ENCODE data around the gene NUP188. TPM values are rescaled to one million over a fixed set of nuclear protein-coding genes. Genes with fewer than 3 reads are reported as not detected.

Gene NUP188
- total and polyA plus RNA-seq, 10 of the 15 experiments (the other 5 are each of a cell fraction or from before 2014, with no cell fraction given), result 1.4 to 73.7 (median 48.9) TPM

DNA sequence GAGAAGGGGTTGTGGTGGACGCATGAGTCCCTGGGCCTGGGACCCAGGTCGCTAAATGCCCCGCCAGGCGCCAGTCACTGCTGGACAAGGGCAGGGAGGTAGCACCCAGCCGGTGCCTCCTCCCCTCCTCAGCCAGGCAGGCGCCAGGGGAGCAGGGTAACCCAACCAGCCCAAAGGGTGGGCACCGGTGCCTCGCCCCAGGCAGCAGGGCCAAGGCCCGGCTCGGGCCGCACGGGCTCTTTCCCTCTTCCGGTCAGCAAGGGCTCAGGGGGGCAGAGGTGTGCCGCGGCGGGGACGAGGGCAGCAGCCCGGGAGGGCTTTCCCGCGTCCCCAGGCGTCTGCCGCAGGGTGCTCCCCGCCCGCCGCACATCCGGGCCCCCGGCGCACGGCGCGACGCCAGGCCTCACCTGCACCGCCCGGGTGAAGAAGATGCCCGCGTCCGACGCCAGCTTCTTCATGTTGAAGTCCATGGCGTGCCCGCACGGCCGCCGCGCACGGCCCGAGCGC is 80.2 kb downstream of the NUP188 start (continued):
- TF ChIP-seq, protein P1, sequence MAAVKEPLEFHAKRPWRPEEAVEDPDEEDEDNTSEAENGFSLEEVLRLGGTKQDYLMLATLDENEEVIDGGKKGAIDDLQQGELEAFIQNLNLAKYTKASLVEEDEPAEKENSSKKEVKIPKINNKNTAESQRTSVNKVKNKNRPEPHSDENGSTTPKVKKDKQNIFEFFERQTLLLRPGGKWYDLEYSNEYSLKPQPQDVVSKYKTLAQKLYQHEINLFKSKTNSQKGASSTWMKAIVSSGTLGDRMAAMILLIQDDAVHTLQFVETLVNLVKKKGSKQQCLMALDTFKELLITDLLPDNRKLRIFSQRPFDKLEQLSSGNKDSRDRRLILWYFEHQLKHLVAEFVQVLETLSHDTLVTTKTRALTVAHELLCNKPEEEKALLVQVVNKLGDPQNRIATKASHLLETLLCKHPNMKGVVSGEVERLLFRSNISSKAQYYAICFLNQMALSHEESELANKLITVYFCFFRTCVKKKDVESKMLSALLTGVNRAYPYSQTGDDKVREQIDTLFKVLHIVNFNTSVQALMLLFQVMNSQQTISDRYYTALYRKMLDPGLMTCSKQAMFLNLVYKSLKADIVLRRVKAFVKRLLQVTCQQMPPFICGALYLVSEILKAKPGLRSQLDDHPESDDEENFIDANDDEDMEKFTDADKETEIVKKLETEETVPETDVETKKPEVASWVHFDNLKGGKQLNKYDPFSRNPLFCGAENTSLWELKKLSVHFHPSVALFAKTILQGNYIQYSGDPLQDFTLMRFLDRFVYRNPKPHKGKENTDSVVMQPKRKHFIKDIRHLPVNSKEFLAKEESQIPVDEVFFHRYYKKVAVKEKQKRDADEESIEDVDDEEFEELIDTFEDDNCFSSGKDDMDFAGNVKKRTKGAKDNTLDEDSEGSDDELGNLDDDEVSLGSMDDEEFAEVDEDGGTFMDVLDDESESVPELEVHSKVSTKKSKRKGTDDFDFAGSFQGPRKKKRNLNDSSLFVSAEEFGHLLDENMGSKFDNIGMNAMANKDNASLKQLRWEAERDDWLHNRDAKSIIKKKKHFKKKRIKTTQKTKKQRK (IDR thresholded peaks at IDR 0.05; ENCODE audit: low read depth, low read length), result no peak
- TF ChIP-seq WRNIP1 (IDR thresholded peaks at IDR 0.05; ENCODE audit: borderline replicate concordance, low read depth, low read length), result no peak
- no peak for TF ChIP-seq PML (IDR thresholded peaks at IDR 0.05; ENCODE audit: low read length)
- TF ChIP-seq RCOR1 (conservative IDR thresholded peaks at IDR 0.05; ENCODE audit: low read depth, low read length), result no peak

DNA sequence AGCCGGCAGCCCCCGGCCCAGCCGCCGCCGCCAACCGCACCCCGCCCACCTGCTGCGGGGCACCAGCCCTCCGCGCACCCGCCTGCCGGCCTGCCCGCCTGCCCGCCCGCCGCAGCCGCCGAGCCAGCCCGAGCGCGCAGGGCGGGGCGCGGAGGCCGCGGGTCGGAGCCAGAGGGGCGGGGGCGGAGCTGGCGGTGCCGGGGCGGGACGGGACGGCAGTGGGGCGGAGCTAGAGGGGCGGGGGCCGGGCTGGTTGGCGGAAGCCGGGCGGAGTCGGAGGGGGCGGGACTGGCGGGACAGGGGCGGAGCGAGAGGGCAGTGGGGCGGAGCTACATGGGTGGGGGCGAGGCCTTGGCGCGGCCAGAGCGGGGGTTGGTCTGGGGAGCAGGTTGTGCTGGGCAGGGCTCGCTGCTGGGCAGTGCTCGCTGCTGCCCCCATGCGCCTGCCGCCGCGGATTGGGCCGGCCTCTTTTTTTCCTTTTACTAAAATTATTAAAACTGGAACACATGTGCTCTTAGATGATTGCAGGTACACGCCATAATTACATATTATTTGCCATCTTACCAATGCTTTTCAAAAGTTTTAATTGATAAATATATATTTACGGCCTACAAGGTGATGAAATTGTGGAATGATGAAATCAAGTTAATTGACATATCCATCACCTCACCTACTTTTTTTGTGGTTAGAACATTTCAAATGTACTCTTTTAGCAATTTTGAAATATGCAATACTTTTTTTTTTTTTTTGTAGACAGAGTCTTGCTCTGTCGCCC is 80.9 kb downstream of the NUP188 start, which contains the start of gene SH3GLB2:
TSS of gene SH3GLB2 (minus strand) at position 140 of the 775 bp plus-strand sequence. CDS start 177 bp downstream, outside the sequence.
- RAD21 ChIA-PET (ENCODE audit: unreplicated experiment), result interaction anchor here (0.6 to 1.0 kb wide), 9 partner anchors 9 to 712 kb away, joined by 3 to 6 read pairs (median 3); partner anchors contain the start of gene SPOUT1
- Histone ChIP-seq H3K79me2 (ENCODE audit: control insufficient read depth, insufficient read depth, low read length) (peaks cover 13% of the 10 kb centered on the region), H3K4me2 (ENCODE audit: control insufficient read depth, insufficient read depth) (peak within 1 kb of the TSS; percentile 100), H3K4me1 (ENCODE audit: control insufficient read depth, insufficient read depth, low read length) (peaks cover 8% of the 10 kb centered on the region), H3K27me3 (replicated peaks in 1 of 2; ENCODE audit: control insufficient read depth in 2 of 2, insufficient read depth in 2 of 2, low read length in 1 of 2) (no peaks in the 10 kb centered on the region), H3K9ac (ENCODE audit: control insufficient read depth, insufficient read depth, low read length) (peak within 1 kb of the TSS; percentile 78; the same call in 1 of the 2 replicates), H4K20me1 (ENCODE audit: control insufficient read depth, insufficient read depth) (no peaks in the 10 kb centered on the region), H3K36me3 (ENCODE audit: control insufficient read depth in 2 of 2, insufficient read depth in 2 of 2, low read length in 1 of 2) (no peaks in the 10 kb centered on the region), H2AFZ (ENCODE audit: control insufficient read depth, low read depth, low read length) (peak within 1 kb of the TSS; percentile 51), H3K27ac (ENCODE audit: control insufficient read depth, insufficient read depth) (peak within 1 kb of the TSS; percentile 74), H3K9me3 (replicated peaks; ENCODE audit: control insufficient read depth, insufficient read depth, low read length) (no peaks in the 10 kb centered on the region), H3K4me3 (peak within 1 kb of the TSS; percentile 78)
- in situ Hi-C loops (cut with MboI), result no loop called here
- SMC1A ChIA-PET (ENCODE audit: uncharacterized antibody, unreplicated experiment), result interaction anchor here (1.0 kb wide), 1 partner anchor 112 kb away, joined by 3 read pairs; no protein-coding TSS in a partner anchor
- intact Hi-C loops (cut with micrococcal nuclease; ENCODE audit: unreplicated experiment), result no loop called here
- 8% methylated on average over 14 of the region's 60 CpGs for WGBS (ENCODE audit: insufficient coverage, insufficient replicate concordance, low lambda C conversion rate, missing lambda C conversion rate)
- ATAC-seq (peak; percentile 95), FAIRE-seq (no peak), DNase-seq (ENCODE audit: low read depth, low spot score) (peak; percentile 72)
- BruUV-seq (replicated peaks), result no TSS peak
- POLR2A ChIA-PET, result interaction anchor here (0.6 to 1.7 kb wide), 5 partner anchors 8 to 691 kb away, joined by 3 to 8 read pairs (median 6); partner anchors contain the start of genes DOLPP1, MIGA2 and URM1
- CTCF ChIA-PET, result interaction anchor here (0.6 to 1.5 kb wide), 5 partner anchors 8 to 1033 kb away, joined by 3 to 5 read pairs (median 3); partner anchors contain the start of gene DOLPP1
- TF ChIP-seq, protein P2, sequence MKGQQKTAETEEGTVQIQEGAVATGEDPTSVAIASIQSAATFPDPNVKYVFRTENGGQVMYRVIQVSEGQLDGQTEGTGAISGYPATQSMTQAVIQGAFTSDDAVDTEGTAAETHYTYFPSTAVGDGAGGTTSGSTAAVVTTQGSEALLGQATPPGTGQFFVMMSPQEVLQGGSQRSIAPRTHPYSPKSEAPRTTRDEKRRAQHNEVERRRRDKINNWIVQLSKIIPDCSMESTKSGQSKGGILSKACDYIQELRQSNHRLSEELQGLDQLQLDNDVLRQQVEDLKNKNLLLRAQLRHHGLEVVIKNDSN (IDR thresholded peaks at IDR 0.05; ENCODE audit: borderline replicate concordance, extremely low read length, insufficient read depth, low read depth, low read length), result no peak
- TF ChIP-seq NBN (IDR thresholded peaks at IDR 0.05) (no peak), EZH2 (IDR thresholded peaks at IDR 0.05; ENCODE audit: borderline replicate concordance, control insufficient read depth, low read depth, low read length) (no peak), IRF4 (IDR thresholded peaks at IDR 0.05; ENCODE audit: low read depth, low read length) (no peak), ESRRA (IDR thresholded peaks at IDR 0.05; ENCODE audit: low read length) (no peak), HDAC2 (IDR thresholded peaks at IDR 0.05) (no peak)
- TF ChIP-seq, protein P3, sequence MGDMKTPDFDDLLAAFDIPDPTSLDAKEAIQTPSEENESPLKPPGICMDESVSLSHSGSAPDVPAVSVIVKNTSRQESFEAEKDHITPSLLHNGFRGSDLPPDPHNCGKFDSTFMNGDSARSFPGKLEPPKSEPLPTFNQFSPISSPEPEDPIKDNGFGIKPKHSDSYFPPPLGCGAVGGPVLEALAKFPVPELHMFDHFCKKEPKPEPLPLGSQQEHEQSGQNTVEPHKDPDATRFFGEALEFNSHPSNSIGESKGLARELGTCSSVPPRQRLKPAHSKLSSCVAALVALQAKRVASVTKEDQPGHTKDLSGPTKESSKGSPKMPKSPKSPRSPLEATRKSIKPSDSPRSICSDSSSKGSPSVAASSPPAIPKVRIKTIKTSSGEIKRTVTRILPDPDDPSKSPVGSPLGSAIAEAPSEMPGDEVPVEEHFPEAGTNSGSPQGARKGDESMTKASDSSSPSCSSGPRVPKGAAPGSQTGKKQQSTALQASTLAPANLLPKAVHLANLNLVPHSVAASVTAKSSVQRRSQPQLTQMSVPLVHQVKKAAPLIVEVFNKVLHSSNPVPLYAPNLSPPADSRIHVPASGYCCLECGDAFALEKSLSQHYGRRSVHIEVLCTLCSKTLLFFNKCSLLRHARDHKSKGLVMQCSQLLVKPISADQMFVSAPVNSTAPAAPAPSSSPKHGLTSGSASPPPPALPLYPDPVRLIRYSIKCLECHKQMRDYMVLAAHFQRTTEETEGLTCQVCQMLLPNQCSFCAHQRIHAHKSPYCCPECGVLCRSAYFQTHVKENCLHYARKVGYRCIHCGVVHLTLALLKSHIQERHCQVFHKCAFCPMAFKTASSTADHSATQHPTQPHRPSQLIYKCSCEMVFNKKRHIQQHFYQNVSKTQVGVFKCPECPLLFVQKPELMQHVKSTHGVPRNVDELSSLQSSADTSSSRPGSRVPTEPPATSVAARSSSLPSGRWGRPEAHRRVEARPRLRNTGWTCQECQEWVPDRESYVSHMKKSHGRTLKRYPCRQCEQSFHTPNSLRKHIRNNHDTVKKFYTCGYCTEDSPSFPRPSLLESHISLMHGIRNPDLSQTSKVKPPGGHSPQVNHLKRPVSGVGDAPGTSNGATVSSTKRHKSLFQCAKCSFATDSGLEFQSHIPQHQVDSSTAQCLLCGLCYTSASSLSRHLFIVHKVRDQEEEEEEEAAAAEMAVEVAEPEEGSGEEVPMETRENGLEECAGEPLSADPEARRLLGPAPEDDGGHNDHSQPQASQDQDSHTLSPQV (IDR thresholded peaks at IDR 0.05), result no peak

All from GM12878 (cell line).